Fibroblast of upper back skin (primary cell): ENCODE results near the gene UBA1.

Experiments used
- DNase-seq: peaks from one replicate; pipeline ENCODE4 v3.0.0-alpha.2; 2013

The UBA1 gene

DNA sequence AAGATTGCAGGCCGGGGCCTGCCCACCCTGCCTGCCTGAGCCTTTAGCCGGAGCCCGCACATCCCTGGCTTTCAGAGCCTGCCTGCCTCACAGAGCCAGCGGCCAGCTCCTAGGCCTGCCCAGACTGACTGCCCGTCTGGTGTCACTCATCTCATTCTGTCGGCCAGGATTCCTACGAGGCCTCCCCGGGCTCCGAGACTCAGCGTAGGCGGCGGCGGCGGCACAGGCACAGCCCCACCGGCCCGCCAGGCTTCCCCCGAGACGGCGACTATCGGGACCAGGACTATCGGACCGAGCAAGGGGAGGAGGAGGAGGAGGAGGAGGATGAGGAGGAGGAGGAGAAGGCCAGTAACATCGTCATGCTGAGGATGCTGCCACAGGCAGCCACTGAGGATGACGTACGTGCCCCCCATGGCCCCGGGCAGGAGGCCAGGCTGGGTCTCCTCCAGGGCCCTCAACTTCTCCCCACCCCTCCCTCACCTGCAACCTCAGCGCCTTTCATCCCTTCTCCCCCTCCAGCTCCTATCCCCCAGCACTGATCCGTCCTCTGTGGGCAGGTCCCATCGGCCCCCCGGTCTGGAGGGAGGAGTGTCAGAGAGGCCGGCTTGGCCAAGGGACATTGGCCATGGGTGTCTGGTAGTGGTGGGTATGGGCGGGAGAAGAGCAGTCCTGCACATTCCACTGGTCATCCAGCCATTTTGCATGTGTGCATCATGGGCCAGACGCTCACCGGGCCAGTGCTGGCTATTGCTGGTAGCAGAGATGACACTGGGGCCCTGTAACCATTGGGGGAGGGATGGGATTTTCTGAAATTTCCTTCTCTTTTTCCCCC lies 22.6 kb upstream of the UBA1 start:
- no peak for DNase-seq

GRCh38 chrX:47171996-47172395 lies 21.6 kb upstream of the UBA1 start:
- DNase-seq, result no peak

- DNase-seq, result no peak
Measured at GRCh38 chrX:47172549-47172948, 21.1 kb upstream of the UBA1 start.

- DNase-seq, result no peak
Measured at GRCh38 chrX:47172971-47173792, 20.4 kb upstream of the UBA1 start.

DNA sequence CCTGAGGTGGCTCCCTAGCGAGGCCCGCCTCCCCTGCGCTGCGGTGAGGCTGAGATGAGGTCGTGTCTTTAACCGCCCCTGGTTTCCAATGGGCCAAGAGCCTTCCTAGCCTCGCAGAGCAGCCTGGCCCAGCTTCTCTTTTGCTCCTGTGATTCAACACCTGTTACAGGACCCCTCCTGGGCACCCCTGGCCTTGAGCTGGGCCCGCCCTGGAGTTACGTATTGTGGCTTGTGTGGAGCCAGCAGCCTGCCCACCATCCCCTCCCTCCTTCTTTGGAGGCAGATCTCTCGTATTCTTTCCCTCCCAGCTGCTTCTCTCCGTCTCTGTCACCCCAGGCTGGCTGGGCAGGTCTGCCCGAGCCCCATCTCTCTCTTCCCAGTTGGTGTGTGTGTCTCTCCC lies 19.3 kb upstream of the UBA1 start:
- DNase-seq, result no peak

GRCh38 chrX:47174846-47175587 lies 18.6 kb upstream of the UBA1 start:
- no peak for DNase-seq

- no peak for DNase-seq
Measured at GRCh38 chrX:47175588-47175980, 18.0 kb upstream of the UBA1 start.

- no peak for DNase-seq
Measured at GRCh38 chrX:47176101-47176740, 17.4 kb upstream of the UBA1 start.

DNA sequence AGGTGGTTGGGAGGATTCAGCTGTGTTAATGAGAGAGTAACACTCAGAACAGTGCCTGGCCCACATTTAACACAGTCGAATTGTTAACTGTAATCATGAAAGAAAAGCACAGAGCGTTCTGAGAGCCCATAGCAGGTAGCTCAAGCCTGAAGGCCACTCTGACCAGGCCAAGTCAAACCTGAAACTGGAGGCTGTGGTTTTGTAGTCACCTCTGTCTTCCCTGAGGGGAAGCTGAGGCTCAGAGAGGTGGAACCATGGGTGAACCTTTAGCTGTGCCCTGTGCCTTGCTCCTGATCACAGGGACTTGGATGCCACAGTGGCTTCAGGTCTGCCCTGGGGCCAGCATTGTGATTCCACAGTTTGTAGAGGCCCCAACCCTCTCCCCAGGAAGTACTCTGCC lies 16.6 kb upstream of the UBA1 start:
- no peak for DNase-seq

- DNase-seq, result no peak
Measured at GRCh38 chrX:47178337-47178736, 15.3 kb upstream of the UBA1 start.

- DNase-seq, result no peak
Measured at GRCh38 chrX:47179221-47179927, 14.3 kb upstream of the UBA1 start.

DNA sequence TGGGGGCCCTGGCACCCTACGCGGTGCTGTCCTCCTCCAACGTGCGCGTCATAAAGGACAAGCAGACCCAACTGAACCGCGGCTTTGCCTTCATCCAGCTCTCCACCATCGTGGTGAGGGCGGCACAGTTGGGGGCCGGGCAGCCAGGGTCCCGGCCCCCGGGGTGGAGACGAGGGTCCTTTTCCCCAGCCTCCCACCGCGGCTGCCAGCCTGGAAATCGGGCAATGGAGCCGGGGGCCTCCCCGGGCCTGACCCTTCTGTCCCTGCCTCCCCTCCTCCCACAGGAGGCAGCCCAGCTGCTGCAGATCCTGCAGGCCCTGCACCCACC lies 13.7 kb upstream of the UBA1 start:
- no peak for DNase-seq

DNA sequence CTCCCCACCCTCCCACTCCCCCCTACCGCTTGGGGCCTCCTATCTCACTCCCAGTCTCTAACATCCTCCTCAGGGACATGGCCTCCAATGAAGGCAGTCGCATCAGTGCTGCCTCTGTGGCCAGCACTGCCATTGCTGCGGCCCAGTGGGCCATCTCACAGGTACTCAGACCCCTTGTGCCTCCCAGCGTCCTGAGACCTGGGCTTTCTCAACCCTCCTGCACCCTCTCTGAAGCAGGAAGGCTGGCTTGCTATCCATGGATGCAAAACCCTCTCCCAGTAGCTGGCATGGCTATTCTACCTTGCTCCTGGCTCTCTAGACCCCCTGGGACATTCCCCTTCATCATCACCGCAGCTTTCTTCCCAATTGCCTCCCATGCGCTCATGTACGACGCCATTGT lies 13.3 kb upstream of the UBA1 start:
- DNase-seq, result no peak

- no peak for DNase-seq
Measured at GRCh38 chrX:47181301-47181700, 12.3 kb upstream of the UBA1 start.

- no peak for DNase-seq
Measured at GRCh38 chrX:47182106-47182700, 11.4 kb upstream of the UBA1 start.

DNA sequence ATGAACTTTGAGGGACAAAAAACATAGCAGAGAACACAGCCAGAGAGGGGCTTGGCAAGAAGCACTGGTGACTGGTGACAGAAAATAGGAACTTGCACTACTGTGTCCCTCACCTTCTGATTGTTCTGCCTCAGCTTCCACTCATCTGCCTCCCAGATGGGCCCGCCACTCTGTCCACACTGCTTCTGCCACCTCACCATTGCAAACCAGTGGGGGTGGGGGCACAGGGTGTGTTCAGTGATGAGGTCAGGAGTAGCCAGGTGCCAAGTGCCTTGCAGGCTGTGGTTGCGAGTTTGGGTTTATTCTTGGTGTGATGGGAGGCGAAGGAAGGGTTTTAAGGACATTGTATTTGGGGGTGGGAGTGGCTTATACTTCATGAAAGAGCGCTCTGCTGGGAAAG lies 9.1 kb upstream of the UBA1 start:
- DNase-seq, result no peak

GRCh38 chrX:47185241-47185640 lies 8.4 kb upstream of the UBA1 start:
- DNase-seq, result no peak

GRCh38 chrX:47186096-47186740 lies 7.4 kb upstream of the UBA1 start:
- DNase-seq, result no peak

GRCh38 chrX:47187106-47187677 lies 6.4 kb upstream of the UBA1 start:
- DNase-seq, result no peak

- DNase-seq, result no peak
Measured at GRCh38 chrX:47189906-47190305, 3.7 kb upstream of the UBA1 start.
